IMR-90 (cell line): ENCODE results near the gene GZF1. TPM values are rescaled to one million over a fixed set of nuclear protein-coding genes. Genes with fewer than 3 reads are reported as not detected.

Experiments
- ATAC-seq: fragments of 200-7000 bp; cut with Tn5 transposase; 2 replicates; pipeline ENCODE4 v1.9.1; 2020; ENCODE audit warnings: low read depth, mild to moderate bottlenecking, moderate library complexity
- BruUV-seq: library from RNA; stranded (reverse); fragments of 400-500 nt; replicated peaks from 2 replicates; lab custom pipeline; 2021; lab: Mats Ljungman, UMichigan
- CTCF ChIA-PET: fragments of 300-600 bp; formaldehyde crosslinking; extraction: SDS; loops from one replicate; lab custom pipeline; 2021; ENCODE audit warnings: antibody characterized with exemption; lab: Yijun Ruan, JAX
- POLR2A ChIA-PET: fragments of 300-600 bp; sonication (Branson Sonifier 250); formaldehyde crosslinking; loops from one replicate; lab custom pipeline; 2022; ENCODE audit warnings: antibody characterized with exemption; ENCODE audit not compliant: unreplicated experiment; lab: Charles Lee
- DNase-seq: peaks from one replicate; pipeline ENCODE4 v3.0.0; 2013
- H2AFZ ChIP-seq: replicated peaks from 2 replicates; pipeline ENCODE3; 2013; ENCODE audit warnings: low read length, mild to moderate bottlenecking; ENCODE audit not compliant: poor library complexity
- H2AK5ac ChIP-seq: 2 replicates; pipeline ENCODE4 v1.6.1; 2013; ENCODE audit warnings: low read depth, low read length, inconsistent platforms
- H2AK9ac ChIP-seq: replicated peaks from 2 replicates; pipeline ENCODE3; 2013; ENCODE audit warnings: mild to moderate bottlenecking, low read depth, low read length, moderate library complexity; ENCODE audit not compliant: poor library complexity
- H2BK120ac ChIP-seq: 2 replicates; pipeline ENCODE4 v1.6.1; 2013; ENCODE audit warnings: low read depth, low read length, inconsistent platforms
- H2BK15ac ChIP-seq: 3 replicates; pipeline ENCODE4 v1.6.1; 2013; ENCODE audit warnings: low read depth, low read length, inconsistent platforms
- H2BK20ac ChIP-seq: 2 replicates; pipeline ENCODE4 v1.6.1; 2013; ENCODE audit warnings: low read depth, mild to moderate bottlenecking, inconsistent platforms, low read length, moderate library complexity
- H2BK5ac ChIP-seq: 2 replicates; pipeline ENCODE4 v1.6.1; 2013; ENCODE audit warnings: mild to moderate bottlenecking, low read depth, low read length, inconsistent platforms; ENCODE audit not compliant: poor library complexity, severe bottlenecking
- H3K14ac ChIP-seq: replicated peaks from 2 replicates; pipeline ENCODE4 v1.6.1; 2013; ENCODE audit warnings: low read depth, low read length, inconsistent platforms
- H3K18ac ChIP-seq: 2 replicates; pipeline ENCODE4 v1.6.1; 2013; ENCODE audit warnings: low read depth, low read length, control low read depth
- H3K23ac ChIP-seq: 2 replicates; pipeline ENCODE4 v1.6.1; 2013; ENCODE audit warnings: low read depth, low read length, inconsistent platforms
- H3K27ac ChIP-seq: 2 replicates; pipeline ENCODE4 v1.5.1; 2013; ENCODE audit warnings: mild to moderate bottlenecking, control low read depth, low read length; ENCODE audit not compliant: insufficient read depth
- H3K27me3 ChIP-seq: 2 replicates; pipeline ENCODE4 v1.6.1; 2013; ENCODE audit warnings: low read length; ENCODE audit not compliant: control insufficient read depth, insufficient read depth
- H3K36me3 ChIP-seq: 2 replicates; pipeline ENCODE4 v1.6.1; 2013; ENCODE audit warnings: low read length, mixed read lengths; ENCODE audit not compliant: control insufficient read depth, insufficient read depth
- H3K4ac ChIP-seq: 2 replicates; pipeline ENCODE4 v1.6.1; 2013; ENCODE audit warnings: low read depth, low read length, inconsistent platforms
- H3K4me1 ChIP-seq: 2 replicates; pipeline ENCODE4 v1.6.1; 2013; ENCODE audit warnings: low read length, mixed read lengths; ENCODE audit not compliant: control insufficient read depth, insufficient read depth
- H3K4me2 ChIP-seq: 2 replicates; pipeline ENCODE4 v1.6.1; 2013; ENCODE audit warnings: low read depth, mild to moderate bottlenecking, control low read depth, low read length, moderate library complexity
- H3K4me3 ChIP-seq: 2 replicates; pipeline ENCODE4 v1.5.1; 2013; ENCODE audit warnings: low read depth, mild to moderate bottlenecking, control low read depth, low read length, moderate library complexity; ENCODE audit not compliant: insufficient read depth
- H3K56ac ChIP-seq: 2 replicates; pipeline ENCODE4 v1.6.1; 2013; ENCODE audit warnings: low read length, inconsistent platforms; ENCODE audit not compliant: insufficient read depth; ENCODE audit errors: extremely low read depth
- H3K79me1 ChIP-seq, 2 experiments: 2 replicates each; pipeline ENCODE4 v1.6.1; 2013; ENCODE audit warnings: low read length in 2 of 2, inconsistent platforms in 1 of 2, low read depth in 1 of 2
- H3K9ac ChIP-seq: 2 replicates; pipeline ENCODE4 v1.6.1; 2013; ENCODE audit warnings: low read depth, low read length, control low read depth
- H3K9me1 ChIP-seq: 2 replicates; pipeline ENCODE4 v1.6.1; 2013; ENCODE audit warnings: low read length, inconsistent platforms; ENCODE audit not compliant: insufficient read depth
- H3K9me3 ChIP-seq: 2 replicates; pipeline ENCODE4 v1.6.1; 2013; ENCODE audit warnings: low read length; ENCODE audit not compliant: control insufficient read depth, insufficient read depth
- H4K20me1 ChIP-seq: 2 replicates; pipeline ENCODE4 v1.6.1; 2013; ENCODE audit warnings: low read length, inconsistent platforms; ENCODE audit not compliant: insufficient read depth
- H4K5ac ChIP-seq: 2 replicates; pipeline ENCODE4 v1.6.1; 2013; ENCODE audit warnings: mild to moderate bottlenecking, low read depth, low read length, control low read depth
- H4K8ac ChIP-seq, 2 experiments: 2 replicates each; pipeline ENCODE4 v1.6.1; 2013; ENCODE audit warnings: low read depth in 2 of 2, low read length in 2 of 2, control low read depth in 1 of 2, inconsistent platforms in 1 of 2
- H4K91ac ChIP-seq: 2 replicates; pipeline ENCODE4 v1.6.1; 2013; ENCODE audit warnings: low read depth, low read length, inconsistent platforms; ENCODE audit not compliant: insufficient read depth
- CEBPB ChIP-seq: IDR thresholded peaks from 2 replicates; pipeline ENCODE4 v1.6.1; 2012; ENCODE audit warnings: low read depth, low read length, improper control_type of control experiment
- CHD1 ChIP-seq: IDR thresholded peaks from 2 replicates; pipeline ENCODE4 v1.6.1; 2012; ENCODE audit warnings: low read depth, low read length, improper control_type of control experiment
- FOS ChIP-seq: fragments of 150-350 bp; IDR thresholded peaks from 2 replicates; pipeline ENCODE4 v1.6.1; 2016; ENCODE audit warnings: low read depth, low read length
- MAFK ChIP-seq: IDR thresholded peaks from 2 replicates; pipeline ENCODE4 v1.6.1; 2012; ENCODE audit warnings: low read depth, low read length, improper control_type of control experiment
- MAZ ChIP-seq: IDR thresholded peaks from 2 replicates; pipeline ENCODE4 v1.6.1; 2012; ENCODE audit warnings: low read depth, mild to moderate bottlenecking, low read length, improper control_type of control experiment, moderate library complexity, borderline replicate concordance
- MXI1 ChIP-seq: IDR thresholded peaks from 2 replicates; pipeline ENCODE4 v1.6.1; 2012; ENCODE audit warnings: low read depth, mild to moderate bottlenecking, low read length, moderate library complexity, borderline replicate concordance
- NFE2L2 ChIP-seq: fragments of 150-350 bp; IDR thresholded peaks from 2 replicates; pipeline ENCODE4 v1.6.1; 2016; ENCODE audit warnings: low read depth, mild to moderate bottlenecking, low read length
- POLR2A ChIP-seq: IDR thresholded peaks from 2 replicates; pipeline ENCODE4 v1.6.1; 2012; ENCODE audit warnings: mild to moderate bottlenecking, low read depth, low read length
- RAD21 ChIP-seq: IDR thresholded peaks from 2 replicates; pipeline ENCODE4 v1.6.1; 2012; ENCODE audit warnings: low read length, improper control_type of control experiment
- RCOR1 ChIP-seq: IDR thresholded peaks from 2 replicates; pipeline ENCODE4 v1.6.1; 2012; ENCODE audit warnings: mild to moderate bottlenecking, low read length, improper control_type of control experiment; ENCODE audit not compliant: insufficient replicate concordance
- RFX5 ChIP-seq: IDR thresholded peaks from 2 replicates; pipeline ENCODE4 v1.8.0; 2012; ENCODE audit warnings: low read depth, mild to moderate bottlenecking, low read length, moderate library complexity
- WGBS, 2 experiments: methylation state at CpG; one replicate each; pipeline versions ENCODE4 v1.1.5 to v1.1.7; 2013; ENCODE audit warnings: missing lambda C conversion rate in 2 of 2; ENCODE audit not compliant: insufficient read length in 1 of 2; ENCODE audit errors: extremely low coverage in 2 of 2; 5-methylcytosine and 5-hydroxymethylcytosine counted together
- dilution Hi-C: fragments of 300-500 bp; cut with HindIII; formaldehyde crosslinking; loops from one replicate; pipeline ENCODE4 v1.14.3; 2018; ENCODE audit warnings: low sequenced_read_pairs; ENCODE audit not compliant: unreplicated experiment
- in situ Hi-C: fragments of 300-500 bp; cut with MboI; formaldehyde crosslinking; loops from 3 replicates; pipeline ENCODE4 v1.14.3; 2019; ENCODE audit warnings: low sequenced_read_pairs, inconsistent platforms, mixed read lengths
- intact Hi-C: fragments of 100-400 bp; cut with micrococcal nuclease; formaldehyde crosslinking; loops from 2 replicates; pipeline ENCODE4 v1.10.0; 2022
- polyA plus RNA-seq, 3 experiments: library from polyadenylated mRNA; depleted of rRNA; stranded (reverse); fragments of >200 nt; gene quantifications; 2 replicates each; pipeline ENCODE4 v1.2.3, GENCODE V29; 2012; ENCODE audit warnings: low replicate concordance in 1 of 3
- total RNA-seq: library from RNA; depleted of rRNA; stranded (reverse); fragments of >200 nt; gene quantifications from 2 replicates; pipeline ENCODE4 v1.2.3, GENCODE V29; 2012

The GZF1 gene
- total and polyA plus RNA-seq, 2 of the 4 experiments (the other 2 are of a cell fraction), result 23.7 to 24.7 TPM

- peaks cover 7% of the 10 kb centered on the region for H4K20me1 ChIP-seq
- no peaks in the 10 kb centered on the region for H3K27me3 ChIP-seq
- BruUV-seq, result no TSS peak
- TF ChIP-seq CEBPB, result no peak
- TF ChIP-seq MXI1, result no peak
- TF ChIP-seq RAD21, result no peak
- no peak for TF ChIP-seq RFX5
- TF ChIP-seq FOS, result no peak
- no peak for TF ChIP-seq NFE2L2
- no peak for TF ChIP-seq MAFK
- no peak for TF ChIP-seq RCOR1
- no peak for TF ChIP-seq MAZ
- TF ChIP-seq POLR2A, result no peak
- TF ChIP-seq CHD1, result no peak
- H4K8ac ChIP-seq, result no peak overlapping the region
- no peak overlapping the region for H3K4me3 ChIP-seq
- H2BK15ac ChIP-seq, result no peak overlapping the region
- H3K9me1 ChIP-seq, result peaks cover 4% of the 10 kb centered on the region
- H2AK9ac ChIP-seq, result no peak overlapping the region
- no peak overlapping the region for H3K18ac ChIP-seq
- no peak overlapping the region for H2BK5ac ChIP-seq
- dilution Hi-C loops, result no loop called here
- no peak overlapping the region for H2BK20ac ChIP-seq
- H3K23ac ChIP-seq, result no peak overlapping the region
- in situ Hi-C loops, result no loop called here
- H4K91ac ChIP-seq, result no peak overlapping the region
- H3K9ac ChIP-seq, result no peak overlapping the region
- H3K79me1 ChIP-seq, result peaks cover 19 to 42% of the 10 kb centered on the region in 2 experiments
- POLR2A ChIA-PET, result no interaction called here
- WGBS, 2 experiments, result 84% methylated on average over 4 of the region's 5 CpGs; no CpG with 5 or more reads in 1 of the 2 experiments
- intact Hi-C loops, result no loop called here
- H4K5ac ChIP-seq, result no peak overlapping the region
- CTCF ChIA-PET, result no interaction called here
- H2AK5ac ChIP-seq, result no peak overlapping the region
- H3K4me1 ChIP-seq, result no peaks in the 10 kb centered on the region; the same call in 1 of the 2 replicates
- H3K4me2 ChIP-seq, result no peak overlapping the region
- H3K27ac ChIP-seq, result no peak overlapping the region
- no peak for DNase-seq
- H3K36me3 ChIP-seq, result peaks cover 47% of the 10 kb centered on the region
- H3K14ac ChIP-seq, result no peak overlapping the region
- no peaks in the 10 kb centered on the region for H3K9me3 ChIP-seq
- no peak overlapping the region for H3K56ac ChIP-seq
- ATAC-seq, result no peak; the same call in 1 of the 2 replicates
- no peak overlapping the region for H2BK120ac ChIP-seq
- H2AFZ ChIP-seq, result no peak overlapping the region
- no peak overlapping the region for H3K4ac ChIP-seq
These were observed 12.5 kb downstream of the GZF1 start for GRCh38 chr20:23374441-23374840.
